GM23338 (cell line): ENCODE results near the gene PSMB5.

Source experiments
- CTCF ChIP-seq, 2 experiments: fragments of 200-600 bp in 1 of 2; sonication (generic) in 1 of 2; conservative IDR thresholded peaks; 2 replicates each; pipeline versions ENCODE4 v1.5.1 to v1.6.1; 2016 to 2017; ENCODE audit warnings: antibody characterized with exemption in 2 of 2, low read depth in 2 of 2, mild to moderate bottlenecking in 2 of 2, moderate library complexity in 1 of 2
- POLR2AphosphoS5 ChIP-seq: IDR thresholded peaks from 2 replicates; pipeline ENCODE4 v1.6.1; 2016; ENCODE audit warnings: antibody characterized with exemption, low read depth

GRCh38 chr14:23071244-23071920 lies 36.7 kb upstream of the PSMB5 start:
- TF ChIP-seq POLR2AphosphoS5 (peak; percentile 93), CTCF (conservative IDR thresholded peaks at IDR 0.05; ENCODE audit: low read depth in 2 of 2) (no peak)
